HepG2 (cell line): Measurements from ENCODE around the gene CRYGS. TPM values are rescaled to one million over a fixed set of nuclear protein-coding genes. Genes with fewer than 3 reads are reported as not detected.

ENCODE experiments used
- ATAC-seq: fragments of 200-7000 bp; cut with Tn5 transposase; 3 replicates; pipeline ENCODE4 v1.9.1; 2020; ENCODE audit warnings: mild to moderate bottlenecking, moderate library complexity
- BruUV-seq: library from RNA; stranded (reverse); fragments of 400-500 nt; replicated peaks from 2 replicates; lab custom pipeline; 2021; lab: Mats Ljungman, UMichigan
- CTCF ChIA-PET: fragments of 300-600 bp; formaldehyde crosslinking; extraction: SDS; loops from one replicate; lab custom pipeline; 2021; ENCODE audit warnings: low total read pairs, inconsistent platforms, low intra/inter-chr PET ratio; lab: Yijun Ruan, JAX
- POLR2A ChIA-PET: fragments of 350-600 bp; sonication (Branson Sonifier 250); formaldehyde crosslinking; loops from one replicate; lab custom pipeline; 2020; ENCODE audit warnings: antibody characterized with exemption, inconsistent platforms; lab: Yijun Ruan, JAX
- DNase-seq: peaks from one replicate; pipeline ENCODE4 v3.0.0-alpha.2; 2015; ENCODE audit warnings: low spot score
- FAIRE-seq: peaks from 3 replicates; lab custom pipeline; 2011; peaks lifted over from hg19 to GRCh38; lab: Jason Lieb, UNC
- H2AFZ ChIP-seq: one replicate; pipeline ENCODE4 v1.6.1; 2011; ENCODE audit warnings: low read length, inconsistent platforms
- H3K27ac ChIP-seq: fragments of 300-600 bp; 3 replicates; pipeline ENCODE4 v1.8.0; 2011; ENCODE audit warnings: mixed run types, mild to moderate bottlenecking, mixed read lengths, low read length, inconsistent platforms; ENCODE audit not compliant: insufficient read depth; ENCODE audit errors: extremely low read length
- H3K27me3 ChIP-seq, 2 experiments: fragments of 200-600 bp in 1 of 2; 2 replicates in 1 of 2; 3 replicates in 1 of 2; pipeline versions ENCODE4 v1.6.0 to v1.8.0; 2011; ENCODE audit warnings: low read length in 2 of 2, mild to moderate bottlenecking in 2 of 2, moderate library complexity in 2 of 2, inconsistent platforms in 1 of 2; ENCODE audit not compliant: insufficient read depth in 2 of 2, control insufficient read depth in 1 of 2
- H3K36me3 ChIP-seq, 2 experiments: fragments of 200-600 bp in 1 of 2; replicated peaks in 1 of 2; 2 replicates in 1 of 2; 3 replicates in 1 of 2; pipeline versions ENCODE4 v1.5.1 to v1.8.0; 2011; ENCODE audit warnings: low read length in 2 of 2, inconsistent platforms in 1 of 2; ENCODE audit not compliant: insufficient read depth in 2 of 2, control insufficient read depth in 1 of 2
- H3K4me1 ChIP-seq: 2 replicates; pipeline ENCODE4 v1.5.1; 2012; ENCODE audit warnings: low read length, inconsistent platforms; ENCODE audit not compliant: insufficient read depth
- H3K4me2 ChIP-seq: 2 replicates; pipeline ENCODE4 v1.6.0; 2011; ENCODE audit warnings: low read depth, low read length, inconsistent platforms
- H3K4me3 ChIP-seq, 3 experiments: fragments of 200-600 bp in 1 of 3; sonication (generic), shearing (Covaris generic) in 1 of 3; replicated peaks in 1 of 3; 2 replicates each; pipeline ENCODE4 v1.5.1; 2011 to 2016; ENCODE audit warnings: low read length in 3 of 3, inconsistent platforms in 2 of 3, low read depth in 2 of 3, mild to moderate bottlenecking in 2 of 3, control low read depth in 1 of 3, mixed read lengths in 1 of 3; ENCODE audit not compliant: insufficient read depth in 1 of 3
- H3K79me2 ChIP-seq: one replicate; pipeline ENCODE4 v1.6.1; 2011; ENCODE audit warnings: low read length, inconsistent platforms; ENCODE audit not compliant: insufficient read depth
- H3K9ac ChIP-seq: 2 replicates; pipeline ENCODE4 v1.6.0; 2011; ENCODE audit warnings: mild to moderate bottlenecking, low read depth, low read length, inconsistent platforms; ENCODE audit not compliant: insufficient read depth
- H3K9me3 ChIP-seq: 2 replicates; pipeline ENCODE4 v1.5.1; 2012; ENCODE audit warnings: mild to moderate bottlenecking, low read length
- H4K20me1 ChIP-seq: 2 replicates; pipeline ENCODE4 v1.6.0; 2011; ENCODE audit warnings: inconsistent platforms, mild to moderate bottlenecking, low read length, moderate library complexity; ENCODE audit not compliant: insufficient read depth
- ATM ChIP-seq: fragments of 450-650 bp; IDR thresholded peaks from 2 replicates; pipeline ENCODE4 v1.7.1; 2017; ENCODE audit warnings: mild to moderate bottlenecking, borderline replicate concordance
- CCDC6 ChIP-seq: sonication (generic); formaldehyde crosslinking; IDR thresholded peaks from 2 replicates; pipeline ENCODE4 v1.8.1; 2022; ENCODE audit warnings: mild to moderate bottlenecking, missing genetic modification reagents, moderate library complexity
- CENPT ChIP-seq: sonication (generic); formaldehyde crosslinking; IDR thresholded peaks from 2 replicates; pipeline ENCODE4 v1.8.0; 2022; ENCODE audit warnings: low read depth, mild to moderate bottlenecking, moderate library complexity, missing genetic modification reagents
- ERF ChIP-seq: IDR thresholded peaks from 2 replicates; pipeline ENCODE4 v1.6.1; 2018; ENCODE audit warnings: missing biosample characterization, missing genetic modification reagents
- NKX3-1 ChIP-seq: sonication (generic); formaldehyde crosslinking; IDR thresholded peaks from 2 replicates; pipeline ENCODE4 v1.5.0; 2020; ENCODE audit warnings: missing genetic modification reagents
- PAWR ChIP-seq: sonication (generic); formaldehyde crosslinking; IDR thresholded peaks from 2 replicates; pipeline ENCODE4 v1.4.0; 2020; ENCODE audit warnings: missing genetic modification reagents, mild to moderate bottlenecking, borderline replicate concordance
- RBM39 ChIP-seq: fragments of 200-400 bp; formaldehyde crosslinking; IDR thresholded peaks from one replicate; pipeline ENCODE4 v1.6.1; 2018; ENCODE audit warnings: antibody characterized with exemption, mild to moderate bottlenecking, low read depth, low read length; ENCODE audit not compliant: poor library complexity, severe bottlenecking
- RFX3 ChIP-seq: IDR thresholded peaks from 2 replicates; pipeline ENCODE4 v1.6.1; 2016; ENCODE audit warnings: missing biosample characterization, missing genetic modification reagents
- TRIM24 ChIP-seq: sonication (generic); formaldehyde crosslinking; IDR thresholded peaks from 2 replicates; pipeline ENCODE4 v1.8.0; 2022; ENCODE audit warnings: mild to moderate bottlenecking, missing genetic modification reagents
- USF2 ChIP-seq, 2 experiments: sonication (generic) in 1 of 2; formaldehyde crosslinking in 1 of 2; IDR thresholded peaks; 2 replicates each; pipeline versions ENCODE4 v1.5.1 to v1.6.1; 2011 to 2020; ENCODE audit warnings: borderline replicate concordance in 1 of 2, low read depth in 1 of 2, low read length in 1 of 2, mild to moderate bottlenecking in 1 of 2, missing genetic modification reagents in 1 of 2, moderate library complexity in 1 of 2
- ZSCAN22 ChIP-seq: sonication (generic); formaldehyde crosslinking; IDR thresholded peaks from 2 replicates; pipeline ENCODE4 v1.4.0; 2020; ENCODE audit warnings: mild to moderate bottlenecking, missing genetic modification reagents
- ZSCAN5A ChIP-seq: sonication (generic); formaldehyde crosslinking; IDR thresholded peaks from 2 replicates; pipeline ENCODE4 v1.8.0; 2022; ENCODE audit warnings: mild to moderate bottlenecking, missing genetic modification reagents, borderline replicate concordance
- WGBS: methylation state at CpG from one replicate; pipeline ENCODE4 v1.1.6; 2017; ENCODE audit warnings: low lambda C conversion rate; 5-methylcytosine and 5-hydroxymethylcytosine counted together
- in situ Hi-C: cut with HindIII; loops from 2 replicates; pipeline ENCODE4 v1.10.0; 2017; ENCODE audit warnings: low pct_unique_long_range_greater_than_20kb; ENCODE audit not compliant: extremely low pct_ligation_motif_present
- intact Hi-C: fragments of 100-400 bp; cut with micrococcal nuclease; formaldehyde crosslinking; loops from one replicate; pipeline ENCODE4 v1.10.0; 2022; ENCODE audit not compliant: unreplicated experiment
- polyA plus RNA-seq, 8 experiments: library from polyadenylated mRNA; depleted of rRNA in 3 of 8; stranded (reverse) in 7 of 8; unstranded in 1 of 8; fragments of >200 nt; fragmentation: Illumina TruSeq in 4 of 8; extraction: Trizol in 4 of 8; gene quantifications; 2 replicates each; pipeline versions ENCODE4 v1.2.1 to v1.2.3, GENCODE V29; 2011 to 2016; ENCODE audit warnings: low read depth in 4 of 8, missing spikeins in 1 of 8, mixed read lengths in 1 of 8; ENCODE audit not compliant: insufficient read depth in 1 of 8
- total RNA-seq, 5 experiments: library from RNA; depleted of rRNA; stranded (reverse); fragments of >200 nt; fragmentation: Illumina TruSeq; extraction: Trizol; gene quantifications; 2 replicates each; pipeline ENCODE4 v1.2.3, GENCODE V29; 2016; ENCODE audit warnings: low read depth in 1 of 5

The CRYGS gene
- total and polyA plus RNA-seq, 2 of the 13 experiments (the other 11 are each of a cell fraction or from before 2014, with no cell fraction given), result 2.1 to 6.7 TPM

DNA sequence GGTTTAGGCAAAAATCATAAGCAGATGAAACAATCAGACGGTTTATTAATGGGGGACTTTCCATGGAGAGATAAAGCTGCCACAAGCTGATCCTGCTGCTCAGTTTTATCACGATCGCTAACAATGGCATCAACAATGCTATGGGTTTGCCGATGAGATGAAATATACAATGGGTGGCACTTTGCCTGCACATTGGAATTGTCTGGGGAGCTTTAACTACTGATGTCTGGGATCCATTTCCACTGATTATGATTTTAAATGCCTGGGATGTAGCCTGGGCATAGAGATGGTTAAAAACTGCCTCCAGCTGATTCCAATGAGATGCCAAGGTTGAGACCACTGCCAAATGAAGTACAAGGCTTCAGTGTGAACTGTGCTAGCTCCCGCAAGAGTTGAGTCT is 30.8 kb downstream of the CRYGS start:
- Histone ChIP-seq H3K4me1 (peaks cover 15% of the 10 kb centered on the region), H3K9ac (no peak overlapping the region)
- ATAC-seq, result no peak
- TF ChIP-seq RBM39, result no peak
- no peak for TF ChIP-seq TRIM24 (CRISPR knock-in tag)
- no peak for TF ChIP-seq ERF (CRISPR knock-in tag)
- TF ChIP-seq ATM, result no peak
- TF ChIP-seq PAWR (CRISPR knock-in tag), result no peak
- TF ChIP-seq, all 625 proteins: peak for 0
- ChIA-PET POLR2A (interaction anchor here (0.6 kb wide), 1 partner anchor 400 kb away, joined by 3 read pairs; no protein-coding TSS in a partner anchor), CTCF (no interaction called here)
- intact Hi-C loops (no loop called here), in situ Hi-C loops (no loop called here)
- no peak overlapping the region for H3K4me2 ChIP-seq
- no peaks in the 10 kb centered on the region for H3K36me3 ChIP-seq
- FAIRE-seq (no peak), DNase-seq (no peak)
- H3K79me2 ChIP-seq, result no peaks in the 10 kb centered on the region
- 77% methylated on average over 5 of the region's 5 CpGs for WGBS
- no peak overlapping the region for H3K4me3 ChIP-seq
- H2AFZ ChIP-seq, result no peak overlapping the region
- H3K9me3 ChIP-seq, result no peaks in the 10 kb centered on the region
- H3K27ac ChIP-seq, result no peak overlapping the region
- no peaks in the 10 kb centered on the region for H4K20me1 ChIP-seq
- BruUV-seq, result no TSS peak
- peaks cover 1 to 3% of the 10 kb centered on the region in 2 experiments; a peak in 1 of 5 replicates for H3K27me3 ChIP-seq

DNA sequence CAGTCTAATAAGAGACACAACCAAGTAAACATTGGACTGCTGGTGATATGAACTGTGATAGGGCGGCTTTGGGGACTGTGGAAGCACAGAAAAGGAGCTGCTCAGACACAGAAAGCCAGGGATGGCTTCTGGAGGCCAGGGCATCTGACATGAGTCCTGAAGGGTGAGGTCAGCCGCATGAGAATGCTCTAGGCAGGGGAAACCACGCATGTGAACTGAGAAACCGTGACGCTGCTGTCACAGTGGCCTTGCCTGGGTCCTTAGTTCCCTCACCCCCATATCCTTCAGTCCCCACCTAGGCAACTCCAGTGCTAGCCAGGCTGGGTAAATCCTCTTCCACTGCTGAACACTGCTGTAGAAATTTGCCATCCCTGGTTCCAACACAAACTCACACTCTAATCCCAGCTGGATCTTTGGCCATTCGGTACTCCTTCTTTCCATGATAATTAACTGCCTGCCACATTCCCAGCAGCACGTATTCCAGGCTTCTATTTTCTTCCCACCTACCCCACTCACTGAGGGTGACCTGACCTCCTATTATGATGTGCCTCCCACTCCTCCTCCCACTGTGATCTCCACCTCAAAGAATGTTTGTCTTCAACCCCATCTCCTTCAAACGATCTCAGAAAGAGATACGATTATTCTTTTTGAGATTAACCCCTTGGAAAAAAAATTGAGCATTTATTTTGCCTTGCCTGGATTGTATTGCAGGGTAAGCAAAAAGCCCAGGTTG is 31.4 kb downstream of the CRYGS start:
- intact Hi-C loops (no loop called here), in situ Hi-C loops (no loop called here)
- ATAC-seq (peak; percentile 46), DNase-seq (no peak), FAIRE-seq (no peak)
- Histone ChIP-seq H3K27ac (no peak overlapping the region), H4K20me1 (no peaks in the 10 kb centered on the region), H3K9me3 (no peaks in the 10 kb centered on the region), H3K4me3 (no peak overlapping the region), H3K9ac (no peak overlapping the region), H3K4me2 (peak overlapping the region; percentile 31), H2AFZ (no peak overlapping the region), H3K27me3 (peaks cover 1 to 3% of the 10 kb centered on the region in 2 experiments; a peak in 1 of 5 replicates), H3K4me1 (peaks cover 15% of the 10 kb centered on the region), H3K79me2 (no peaks in the 10 kb centered on the region), H3K36me3 (no peaks in the 10 kb centered on the region)
- ChIA-PET POLR2A (interaction anchor here (0.6 kb wide), 1 partner anchor 399 kb away, joined by 3 read pairs; no protein-coding TSS in a partner anchor), CTCF (no interaction called here)
- WGBS, result 1% methylated on average over 5 of the region's 9 CpGs
- BruUV-seq, result no TSS peak
- no peak for TF ChIP-seq CCDC6 (CRISPR knock-in tag)
- TF ChIP-seq RFX3, result no peak
- TF ChIP-seq CENPT (CRISPR knock-in tag), result no peak
- TF ChIP-seq NKX3-1, result no peak
- TF ChIP-seq USF2 (IDR thresholded peaks at IDR 0.05; ENCODE audit: low read depth, low read length), result no peak
- TF ChIP-seq USF2 (CRISPR knock-in tag; IDR thresholded peaks at IDR 0.05; ENCODE audit: borderline replicate concordance), result no peak
- TF ChIP-seq ZSCAN5A, result no peak
- no peak for TF ChIP-seq ZSCAN22 (CRISPR knock-in tag)
